Fibroblast of upper back skin (primary cell): ENCODE results near the gene RRAS2.
A peak's percentile ranks its signal among the peaks of the same experiment; 100 is the strongest.
"Not testable (repeated sequence)": the region's sequence is repeated elsewhere in the genome, so short reads cannot be mapped to it uniquely, and the experiment has no call there.

ENCODE experiments used
- DNase-seq: peaks from one replicate; pipeline ENCODE4 v3.0.0-alpha.2; 2013

RRAS2 gene

GRCh38 chr11:14305649-14306048 is 53.3 kb downstream of the RRAS2 start:
- DNase-seq: no peak

- no peak for DNase-seq
Measured at GRCh38 chr11:14304601-14305000, 54.4 kb downstream of the RRAS2 start.

- DNase-seq: peak; percentile 72
Measured at GRCh38 chr11:14300661-14301304, 58.2 kb downstream of the RRAS2 start.

GRCh38 chr11:14299921-14300320 is 59.1 kb downstream of the RRAS2 start:
- DNase-seq: no peak

- DNase-seq: no peak
Measured at GRCh38 chr11:14290422-14290821, 68.6 kb downstream of the RRAS2 start.

DNA sequence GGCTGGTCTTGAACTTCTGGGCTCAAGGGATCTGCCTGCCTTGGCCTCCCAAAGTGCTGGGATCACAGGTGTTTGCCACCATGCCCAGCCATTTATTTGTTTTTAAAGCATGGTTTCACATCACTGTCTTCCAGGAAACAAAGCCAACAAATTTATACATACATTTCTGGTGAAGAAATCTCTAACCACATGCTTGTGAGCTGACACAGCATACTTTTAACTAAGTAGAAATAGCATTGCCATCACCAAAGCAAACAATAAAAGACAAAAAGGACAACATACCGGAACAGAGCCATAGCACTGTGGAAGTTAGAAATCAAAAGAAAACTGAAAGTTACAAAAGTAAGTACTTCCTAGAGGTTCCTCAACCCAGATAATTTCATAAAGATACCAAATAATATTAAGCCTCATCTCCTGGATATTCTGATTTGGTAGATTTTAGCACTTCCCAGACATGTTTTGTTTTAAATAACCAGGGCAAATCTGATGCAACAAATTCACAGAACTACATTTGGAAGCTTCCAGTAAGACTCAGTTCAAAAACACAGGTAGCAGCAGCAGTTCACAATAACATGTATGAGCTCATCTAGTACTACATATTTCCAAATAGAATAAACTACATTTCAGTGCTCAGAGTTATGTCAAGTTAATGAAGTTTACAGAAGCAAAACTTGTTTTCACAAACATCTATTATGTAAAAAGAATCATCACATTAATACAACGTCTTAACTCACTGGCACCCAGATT is 70.6 kb downstream of the RRAS2 start:
- peak; percentile 76 for DNase-seq

DNA sequence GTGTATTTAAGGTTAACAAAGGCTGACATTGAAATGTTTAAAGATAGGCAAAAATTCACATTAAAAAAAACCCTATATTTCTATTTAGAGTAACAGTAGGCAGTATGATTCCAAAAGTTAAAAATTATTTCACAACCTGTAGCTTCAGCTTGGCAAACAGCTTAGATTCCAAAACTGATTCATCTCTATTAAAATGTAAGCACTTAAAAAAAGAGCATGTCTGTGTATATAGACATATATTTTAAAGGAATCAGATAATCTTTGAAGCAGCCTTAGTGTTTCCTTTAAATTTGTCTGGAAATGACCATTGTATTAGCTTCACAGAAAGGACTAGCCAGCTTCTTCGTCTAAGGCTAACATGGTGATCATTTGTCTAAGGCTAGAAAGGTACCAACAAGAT is 80.1 kb downstream of the RRAS2 start:
- not testable (repeated sequence) for DNase-seq

GRCh38 chr11:14275076-14275475 is 83.9 kb downstream of the RRAS2 start:
- DNase-seq: peak; percentile 76

GRCh38 chr11:14273895-14274294 is 85.1 kb downstream of the RRAS2 start:
- no peak for DNase-seq

DNA sequence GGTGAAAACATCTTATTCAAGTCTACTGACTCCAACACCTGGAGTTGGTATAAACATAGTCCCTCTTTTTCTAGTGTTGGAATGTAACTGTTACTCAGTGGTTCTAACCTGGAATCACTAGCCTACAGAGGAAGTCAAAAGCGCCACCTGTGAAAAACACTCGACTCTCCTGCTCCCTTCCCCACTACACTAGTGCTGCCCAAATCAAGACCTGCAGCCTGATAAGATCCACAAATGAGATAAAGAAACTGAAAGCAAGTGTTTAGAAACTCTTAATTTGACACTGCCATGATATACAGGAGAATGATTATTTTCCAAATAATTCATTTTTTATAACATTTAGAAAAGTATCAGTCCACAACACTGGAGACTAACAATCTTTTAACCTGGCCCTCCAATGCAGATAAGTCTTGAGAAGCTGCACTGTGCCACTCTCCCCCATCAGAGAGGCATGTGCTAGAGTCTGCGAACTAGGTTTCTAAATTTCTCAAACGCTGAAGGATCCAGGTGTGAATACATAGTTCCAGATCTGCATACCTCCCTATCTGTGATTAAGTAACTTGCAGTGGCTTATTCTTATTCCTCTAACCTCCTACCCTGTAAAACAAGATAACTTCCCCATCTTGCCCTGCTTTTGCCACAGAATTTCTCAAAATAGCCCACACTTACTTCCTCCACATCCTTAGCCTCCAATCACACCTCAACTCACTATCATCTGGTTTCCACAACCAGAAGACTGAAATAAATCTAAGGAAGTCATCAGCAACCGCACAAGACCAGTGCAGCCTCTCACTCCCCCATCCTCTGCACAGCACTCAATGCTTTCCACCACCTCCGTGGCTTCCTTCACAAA is 88.1 kb downstream of the RRAS2 start:
- DNase-seq: no peak

DNA sequence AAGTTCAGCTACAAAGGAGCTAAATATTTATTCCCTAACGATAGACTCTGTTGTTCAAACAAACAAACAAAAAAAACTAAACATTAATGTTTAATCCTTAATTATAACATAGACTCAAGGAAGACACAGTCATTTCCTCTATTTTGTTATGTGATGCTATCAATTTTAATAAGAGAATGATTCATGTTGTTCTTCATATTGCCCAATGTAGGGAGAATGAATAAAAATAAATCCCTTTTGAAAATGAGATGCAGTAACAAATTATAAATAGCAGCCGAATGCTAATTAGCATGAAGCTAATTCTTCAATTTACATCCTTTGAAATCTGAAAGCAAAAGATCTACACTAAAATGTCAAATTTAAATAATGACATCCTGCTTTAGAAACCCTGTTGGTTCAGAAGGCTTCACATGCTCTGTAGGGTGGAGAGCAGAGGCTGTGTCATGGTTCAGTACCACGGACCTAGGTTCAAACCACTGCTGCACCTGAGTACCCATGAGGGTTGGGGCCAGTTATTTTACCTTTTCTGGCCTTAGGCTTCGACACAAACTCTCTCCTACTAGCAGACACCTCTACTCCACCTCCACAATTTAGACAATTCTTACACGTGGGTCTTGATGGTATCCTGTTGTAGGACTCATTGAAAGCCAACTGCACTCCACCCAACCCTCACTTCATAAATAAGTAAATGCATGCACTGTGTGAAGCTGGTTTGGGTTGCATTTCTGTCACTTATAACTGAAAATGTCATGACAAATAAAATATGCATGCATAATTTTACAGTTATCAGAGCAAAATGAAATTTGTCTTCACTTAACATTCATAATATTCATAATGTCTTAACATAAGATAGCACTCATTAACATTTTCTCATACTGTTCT is 89.0 kb downstream of the RRAS2 start:
- DNase-seq: no peak

DNA sequence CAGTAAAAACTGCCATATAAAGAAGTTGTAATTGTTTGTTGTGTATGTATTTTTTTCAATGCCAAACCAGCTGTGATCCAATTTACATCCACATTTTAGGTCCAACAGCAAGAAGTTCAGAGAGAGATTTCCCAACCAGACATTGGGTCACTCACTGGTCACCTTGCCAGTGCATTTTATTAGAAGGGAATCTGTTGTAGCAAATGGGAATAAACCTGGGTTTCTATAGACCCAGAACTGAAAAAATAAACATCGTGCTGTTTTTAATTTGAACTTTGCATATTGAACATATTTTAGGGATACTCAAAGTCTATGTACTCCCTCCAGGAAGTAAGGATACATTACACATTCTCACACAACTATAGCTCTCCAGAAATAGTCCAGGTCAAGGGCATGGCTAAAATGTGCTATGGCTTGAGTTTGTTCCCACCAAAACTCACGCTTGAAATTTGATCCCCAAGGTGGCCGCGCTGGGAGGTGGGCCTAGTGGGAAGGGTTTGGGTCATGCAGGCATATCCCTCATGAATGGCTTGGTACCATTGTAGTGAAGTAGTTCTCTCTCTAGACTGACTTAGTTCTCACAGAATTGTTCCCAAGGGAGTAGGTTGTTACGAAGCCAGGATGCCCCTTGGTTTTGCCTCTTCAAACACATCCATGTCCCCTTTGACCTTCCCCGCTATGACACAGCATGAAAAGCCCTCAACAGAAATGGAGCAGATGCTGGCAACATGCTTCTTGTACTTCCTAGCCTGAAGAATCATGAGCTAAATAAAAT is 90.9 kb downstream of the RRAS2 start:
- DNase-seq: no peak

DNA sequence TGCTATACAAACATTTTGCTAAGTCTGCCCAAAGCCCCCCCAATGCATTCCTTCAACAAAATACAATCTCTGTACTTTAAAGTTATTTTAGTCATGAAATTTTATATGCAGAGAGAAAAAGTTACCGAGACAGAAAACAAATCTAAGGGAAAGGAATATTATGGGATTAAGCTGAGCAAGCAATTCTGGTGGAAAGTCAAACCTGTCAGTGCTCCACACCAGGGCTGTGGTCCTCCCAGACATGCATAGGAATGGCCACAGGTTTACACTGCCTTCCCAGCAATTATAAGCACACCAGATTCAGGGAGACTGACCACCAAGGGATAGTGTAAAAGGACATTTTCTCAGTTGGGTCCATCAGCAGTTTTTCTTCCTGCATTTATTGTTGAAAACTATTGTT is 92.4 kb downstream of the RRAS2 start:
- no peak for DNase-seq

- no peak for DNase-seq
Measured at GRCh38 chr11:14264966-14265365, 94.0 kb downstream of the RRAS2 start.

DNA sequence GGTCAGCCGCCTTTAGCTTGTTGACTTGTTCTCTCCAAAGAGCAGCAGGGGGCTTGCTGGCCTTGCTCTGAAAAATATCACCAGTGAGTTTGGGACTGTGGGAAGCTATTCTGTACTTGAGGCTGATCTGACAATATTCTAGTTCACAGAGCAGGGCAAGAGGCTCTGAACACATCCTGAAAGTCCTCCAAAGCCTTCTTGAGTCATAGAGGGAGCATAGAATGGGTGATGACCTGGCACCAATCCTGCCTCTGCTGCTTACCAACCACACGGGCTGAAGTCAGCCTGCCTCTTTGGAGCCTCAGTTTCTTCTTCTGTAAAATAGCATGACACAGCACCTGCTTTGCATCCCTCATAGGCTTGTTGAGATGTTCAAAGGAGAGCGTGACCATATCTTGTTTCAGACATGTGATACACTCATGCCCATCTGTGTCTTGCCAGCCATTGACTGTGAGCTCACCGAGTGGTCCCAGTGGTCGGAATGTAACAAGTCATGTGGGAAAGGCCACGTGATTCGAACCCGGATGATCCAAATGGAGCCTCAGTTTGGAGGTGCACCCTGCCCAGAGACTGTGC is 96.6 kb downstream of the RRAS2 start:
- DNase-seq: no peak

DNA sequence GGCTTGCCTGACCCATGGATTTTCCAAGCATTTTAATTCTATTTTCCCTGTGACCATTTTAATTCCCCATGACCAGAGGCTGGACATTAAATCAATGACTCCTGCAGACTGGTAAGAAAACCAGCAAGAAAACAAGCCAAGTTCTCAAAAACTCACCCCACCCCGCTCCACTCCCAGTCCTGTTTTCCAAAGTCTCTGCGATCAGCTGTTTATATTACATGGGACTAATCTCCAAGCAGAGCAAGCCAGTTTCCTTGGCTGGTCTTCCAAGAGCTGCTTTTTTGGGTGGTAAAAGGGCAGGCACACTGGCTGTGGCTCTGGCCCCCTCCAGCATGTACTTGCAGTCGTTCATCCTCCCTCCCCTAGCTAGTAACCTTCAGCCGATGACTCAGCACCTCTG is 97.9 kb downstream of the RRAS2 start:
- no peak for DNase-seq

- DNase-seq: no peak
Measured at GRCh38 chr11:14259878-14260277, 99.1 kb downstream of the RRAS2 start.

DNA sequence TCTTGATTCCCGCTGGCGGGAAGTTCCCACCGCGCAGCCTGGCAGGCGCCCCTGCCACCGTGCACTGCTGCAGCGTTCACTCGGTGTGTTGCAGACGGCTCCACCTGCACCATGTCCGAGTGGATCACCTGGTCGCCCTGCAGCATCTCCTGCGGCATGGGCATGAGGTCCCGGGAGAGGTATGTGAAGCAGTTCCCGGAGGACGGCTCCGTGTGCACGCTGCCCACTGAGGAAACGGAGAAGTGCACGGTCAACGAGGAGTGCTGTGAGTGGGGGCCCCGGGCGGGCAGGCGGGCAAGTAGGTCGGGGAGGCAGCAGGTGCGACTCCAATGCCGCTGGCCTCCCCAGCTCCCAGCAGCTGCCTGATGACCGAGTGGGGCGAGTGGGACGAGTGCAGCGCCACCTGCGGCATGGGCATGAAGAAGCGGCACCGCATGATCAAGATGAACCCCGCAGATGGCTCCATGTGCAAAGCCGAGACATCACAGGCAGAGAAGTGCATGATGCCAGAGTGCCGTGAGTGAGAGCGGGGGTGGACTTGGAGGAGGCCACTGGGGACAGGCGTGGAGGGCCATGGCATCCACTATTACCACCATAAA is 99.7 kb downstream of the RRAS2 start:
- DNase-seq: no peak

- DNase-seq: peak; percentile 30
Measured at GRCh38 chr11:14258221-14258935, 100.6 kb downstream of the RRAS2 start.

DNA sequence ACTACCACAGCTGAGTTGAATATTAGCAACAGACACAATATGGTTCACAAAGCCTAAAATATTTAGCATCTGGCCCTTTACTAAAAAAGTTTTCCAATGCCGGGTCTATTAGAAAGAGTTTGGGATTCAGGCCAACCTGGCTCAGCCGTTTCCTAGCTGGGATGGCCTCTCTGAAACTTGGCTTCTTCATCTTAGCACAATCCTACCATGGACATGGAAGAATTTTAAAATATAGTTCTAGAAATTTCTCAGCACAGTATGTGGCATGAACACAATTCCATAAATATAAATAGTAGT is 103.8 kb downstream of the RRAS2 start:
- DNase-seq: no peak
